Measurements from ENCODE around the gene ABCB9. TPM values are rescaled to one million over a fixed set of nuclear protein-coding genes. Genes with fewer than 3 reads are reported as not detected.

Gene ABCB9
- total and polyA plus RNA-seq, 2 donors: 1.8 to 2.1 TPM

DNA sequence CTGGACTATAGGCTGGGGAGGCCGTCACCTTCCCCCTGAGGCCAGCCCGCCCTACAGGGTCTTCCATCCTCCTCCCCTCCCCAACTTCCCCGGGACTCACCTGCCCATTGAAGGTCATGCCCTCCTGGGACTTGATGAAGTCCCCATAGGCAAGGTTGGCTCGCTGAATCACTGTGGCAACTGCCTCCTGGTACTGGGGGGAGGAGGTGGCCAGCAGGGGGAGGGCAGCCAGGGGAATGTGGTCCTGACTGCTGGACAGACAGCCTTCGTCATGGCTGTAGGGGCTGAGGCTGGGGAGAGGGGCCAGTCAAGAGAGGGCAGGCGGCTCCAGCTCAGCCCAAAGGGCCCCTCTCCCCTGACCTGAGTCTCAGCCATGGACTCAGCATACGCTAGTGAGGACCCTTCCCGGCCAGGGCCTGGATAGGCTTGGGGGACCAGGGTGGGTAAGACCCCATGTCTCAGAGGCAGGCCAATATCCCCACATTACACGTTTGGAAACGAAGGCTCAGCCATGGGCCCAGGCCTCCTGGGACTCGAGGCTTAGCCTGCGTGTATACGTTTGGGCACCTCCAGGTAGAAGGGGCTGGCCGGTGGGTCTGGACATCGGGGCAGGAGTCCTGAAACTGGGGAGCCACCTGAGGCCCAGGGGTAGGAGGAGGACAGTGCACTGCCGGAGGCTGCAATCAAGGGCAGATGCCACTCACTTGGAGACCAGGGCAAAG lies 30.5 kb upstream of the ABCB9 start:
- DNase-seq (ENCODE audit: low read depth in 6 of 9, low spot score in 9 of 9): no peak
- Histone ChIP-seq H3K27me3 (ENCODE audit: control insufficient read depth in 2 of 2, insufficient read depth in 1 of 2, low read length in 1 of 2) (no peaks in the 10 kb centered on the region), H3K4me1 (ENCODE audit: control insufficient read depth in 2 of 2, insufficient read depth in 2 of 2, low read length in 2 of 2) (peaks cover 2 to 4% of the 10 kb centered on the region in 2 donors), H3K9me3 (ENCODE audit: control insufficient read depth in 2 of 2, insufficient read depth in 1 of 2, low read length in 1 of 2) (peaks cover 1 to 8% of the 10 kb centered on the region in 2 donors), H3K27ac (ENCODE audit: low read depth in 1 of 2, low read length in 1 of 2) (no peak overlapping the region), H3K36me3 (ENCODE audit: control insufficient read depth in 2 of 2, insufficient read depth in 2 of 2, low read length in 1 of 2) (peaks cover 99% of the 10 kb centered on the region in 2 donors), H3K4me3 (ENCODE audit: low read length in 2 of 2) (no peak overlapping the region)
- WGBS: 98% methylated on average over 16 of the region's 16 CpGs

DNA sequence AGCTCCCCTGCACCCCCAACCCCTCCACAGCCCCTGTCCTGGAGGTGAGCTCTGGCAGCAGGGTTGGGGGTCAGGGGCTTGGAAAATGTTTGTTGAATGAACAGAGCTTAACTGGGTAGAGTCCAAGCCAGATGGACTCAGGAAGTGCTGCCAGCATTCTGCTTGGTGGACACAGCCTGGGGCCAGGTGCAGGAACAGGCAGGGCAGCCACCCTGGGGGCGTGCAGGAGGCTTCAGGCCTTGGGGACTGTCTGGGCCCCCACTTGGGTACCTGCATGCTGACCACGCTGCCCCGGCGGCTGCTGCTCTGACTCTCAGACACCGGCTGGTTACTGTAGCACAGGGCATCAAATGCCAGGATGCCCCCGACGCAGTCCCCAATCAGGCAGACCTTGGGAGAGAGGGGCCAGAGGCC lies 29.9 kb upstream of the ABCB9 start:
- no peak overlapping the region for H3K4me3 ChIP-seq (ENCODE audit: low read length in 2 of 2)
- H3K4me1 ChIP-seq (ENCODE audit: control insufficient read depth in 2 of 2, insufficient read depth in 2 of 2, low read length in 2 of 2): peaks cover 2 to 4% of the 10 kb centered on the region in 2 donors
- no peaks in the 10 kb centered on the region for H3K27me3 ChIP-seq (ENCODE audit: control insufficient read depth in 2 of 2, insufficient read depth in 1 of 2, low read length in 1 of 2)
- H3K9me3 ChIP-seq (ENCODE audit: control insufficient read depth in 2 of 2, insufficient read depth in 1 of 2, low read length in 1 of 2): peaks cover 1 to 8% of the 10 kb centered on the region in 2 donors
- peaks cover 99% of the 10 kb centered on the region in 2 donors for H3K36me3 ChIP-seq (ENCODE audit: control insufficient read depth in 2 of 2, insufficient read depth in 2 of 2, low read length in 1 of 2)
- DNase-seq (ENCODE audit: low read depth in 6 of 9, low spot score in 9 of 9): no peak
- over 99% methylated on average over 7 of the region's 7 CpGs for WGBS
- H3K27ac ChIP-seq (ENCODE audit: low read depth in 1 of 2, low read length in 1 of 2): no peak overlapping the region

DNA sequence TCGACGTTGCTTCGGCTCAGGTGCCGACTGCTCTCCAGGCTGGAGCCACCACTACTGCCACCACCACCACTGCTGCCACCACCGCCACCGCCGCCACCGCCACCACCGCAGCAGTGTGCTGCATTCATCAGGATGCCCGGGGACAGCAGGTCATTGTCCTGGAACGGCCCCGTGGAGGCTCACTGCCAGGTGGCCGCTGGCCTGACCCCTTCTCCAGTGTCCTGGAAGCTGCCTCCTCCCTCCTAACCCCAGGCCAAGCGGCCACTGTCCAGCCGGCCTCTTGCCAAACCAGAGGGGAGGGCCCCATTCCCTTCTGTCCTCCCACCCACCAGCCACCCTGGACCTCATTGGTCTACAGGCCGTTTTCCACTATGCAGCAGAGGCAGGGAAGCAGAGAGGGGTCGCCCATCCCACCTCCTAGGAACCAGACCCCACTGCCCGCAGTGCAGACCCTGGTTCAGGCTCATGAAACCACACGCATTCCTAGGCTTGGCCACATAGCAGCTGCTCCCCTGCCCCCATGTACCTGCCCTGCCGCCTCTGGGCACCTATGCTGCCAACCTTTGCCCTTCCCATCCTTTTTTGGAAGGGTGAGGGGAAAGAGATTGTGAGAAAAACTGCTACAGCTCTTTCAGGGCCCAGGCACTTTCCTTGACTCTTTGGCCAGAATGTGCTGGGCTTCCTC lies 29.4 kb upstream of the ABCB9 start:
- H3K4me1 ChIP-seq (ENCODE audit: control insufficient read depth in 2 of 2, insufficient read depth in 2 of 2, low read length in 2 of 2): peaks cover 2 to 4% of the 10 kb centered on the region in 2 donors
- 95% methylated on average over 20 of the region's 20 CpGs for WGBS
- H3K36me3 ChIP-seq (ENCODE audit: control insufficient read depth in 2 of 2, insufficient read depth in 2 of 2, low read length in 1 of 2): peaks cover 99% of the 10 kb centered on the region in 2 donors
- no peak for DNase-seq (ENCODE audit: low read depth in 6 of 9, low spot score in 9 of 9)
- no peaks in the 10 kb centered on the region for H3K27me3 ChIP-seq (ENCODE audit: control insufficient read depth in 2 of 2, insufficient read depth in 1 of 2, low read length in 1 of 2)
- H3K9me3 ChIP-seq (ENCODE audit: control insufficient read depth in 2 of 2, insufficient read depth in 1 of 2, low read length in 1 of 2): peaks cover 1 to 8% of the 10 kb centered on the region in 2 donors
- no peak overlapping the region for H3K4me3 ChIP-seq (ENCODE audit: low read length in 2 of 2)
- H3K27ac ChIP-seq (ENCODE audit: low read depth in 1 of 2, low read length in 1 of 2): no peak overlapping the region

DNA sequence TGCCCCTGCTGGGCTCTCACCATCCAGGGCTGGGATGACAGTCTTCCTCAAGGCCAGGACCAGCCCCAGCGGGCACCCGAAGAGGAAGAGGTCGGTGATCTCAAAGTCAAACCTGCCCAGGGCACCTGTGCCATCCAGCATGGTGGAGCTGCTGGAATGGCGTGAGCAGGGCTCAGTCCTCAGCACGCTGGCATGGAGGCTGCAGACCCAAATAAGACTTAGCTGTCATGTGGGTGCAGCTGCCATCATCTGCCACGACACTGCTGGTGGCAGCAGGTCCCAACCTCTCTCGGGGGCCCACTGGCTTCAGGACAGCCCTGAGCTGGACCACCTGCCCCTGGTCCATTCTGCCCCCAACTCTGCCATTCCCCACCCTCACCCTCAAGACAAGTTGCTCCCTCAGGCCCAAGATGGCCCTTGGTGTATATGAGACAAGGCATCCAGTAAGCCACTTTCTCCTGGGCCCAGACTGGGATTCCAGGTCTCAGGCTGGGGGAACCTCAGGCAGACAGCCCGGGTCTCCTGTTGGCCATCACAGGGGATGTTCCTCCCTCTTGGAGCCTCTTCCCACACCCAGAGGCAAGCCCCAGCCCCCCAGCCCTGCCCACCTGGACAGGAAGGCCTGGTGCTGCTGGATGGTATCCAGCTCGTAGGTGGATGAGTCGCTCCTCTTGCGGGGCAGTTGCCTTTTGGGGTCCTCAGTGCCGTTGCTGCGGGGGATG lies 28.7 kb upstream of the ABCB9 start:
- no peak for DNase-seq (ENCODE audit: low read depth in 6 of 9, low spot score in 9 of 9)
- Histone ChIP-seq H3K4me3 (ENCODE audit: low read length in 2 of 2) (no peak overlapping the region), H3K27me3 (ENCODE audit: control insufficient read depth in 2 of 2, insufficient read depth in 1 of 2, low read length in 1 of 2) (no peaks in the 10 kb centered on the region), H3K4me1 (ENCODE audit: control insufficient read depth in 2 of 2, insufficient read depth in 2 of 2, low read length in 2 of 2) (peaks cover 0 to 2% of the 10 kb centered on the region in 2 donors), H3K9me3 (ENCODE audit: control insufficient read depth in 2 of 2, insufficient read depth in 1 of 2, low read length in 1 of 2) (peaks cover 0 to 8% of the 10 kb centered on the region in 2 donors), H3K36me3 (ENCODE audit: control insufficient read depth in 2 of 2, insufficient read depth in 2 of 2, low read length in 1 of 2) (peaks cover 99% of the 10 kb centered on the region in 2 donors), H3K27ac (ENCODE audit: low read depth in 1 of 2, low read length in 1 of 2) (no peak overlapping the region)
- WGBS: 97% methylated on average over 13 of the region's 13 CpGs

DNA sequence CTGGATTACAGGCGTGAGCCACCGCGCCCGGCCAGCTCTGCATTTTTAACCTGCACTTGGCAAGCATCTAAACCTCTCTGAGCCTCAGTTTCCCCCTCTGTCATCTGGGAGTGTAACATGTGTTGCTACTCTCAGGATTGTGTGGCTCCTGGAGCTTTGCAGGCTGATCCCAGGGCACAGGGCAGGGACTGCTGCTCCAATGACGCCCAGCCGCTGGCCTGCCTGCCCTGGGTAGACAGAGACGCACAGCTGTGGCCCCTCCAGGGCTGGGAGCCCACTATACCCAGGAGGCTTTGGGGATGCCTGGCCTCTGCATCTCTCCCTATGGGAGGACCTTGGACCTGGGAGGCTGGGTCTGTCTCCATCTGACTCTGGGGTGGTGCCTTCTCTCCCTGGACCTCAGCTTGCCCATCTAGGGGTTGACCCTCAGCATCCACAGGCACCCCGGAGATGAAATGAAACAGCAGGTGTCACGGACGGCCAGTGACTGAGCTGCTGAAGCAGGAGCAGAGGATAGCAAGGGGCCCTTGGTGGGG lies 27.9 kb upstream of the ABCB9 start:
- Histone ChIP-seq H3K36me3 (ENCODE audit: control insufficient read depth in 2 of 2, insufficient read depth in 2 of 2, low read length in 1 of 2) (peaks cover 98 to 99% of the 10 kb centered on the region in 2 donors), H3K27ac (ENCODE audit: low read depth in 1 of 2, low read length in 1 of 2) (peak overlapping the region; percentile 11 to 33), H3K27me3 (ENCODE audit: control insufficient read depth in 2 of 2, insufficient read depth in 1 of 2, low read length in 1 of 2) (no peaks in the 10 kb centered on the region), H3K9me3 (ENCODE audit: control insufficient read depth in 2 of 2, insufficient read depth in 1 of 2, low read length in 1 of 2) (peaks cover 0 to 8% of the 10 kb centered on the region in 2 donors), H3K4me1 (ENCODE audit: control insufficient read depth in 2 of 2, insufficient read depth in 2 of 2, low read length in 2 of 2) (no peaks in the 10 kb centered on the region), H3K4me3 (ENCODE audit: low read length in 2 of 2) (no peak overlapping the region)
- no peak for DNase-seq (ENCODE audit: low read depth in 6 of 9, low spot score in 9 of 9)
- WGBS: 98% methylated on average over 10 of the region's 10 CpGs

DNA sequence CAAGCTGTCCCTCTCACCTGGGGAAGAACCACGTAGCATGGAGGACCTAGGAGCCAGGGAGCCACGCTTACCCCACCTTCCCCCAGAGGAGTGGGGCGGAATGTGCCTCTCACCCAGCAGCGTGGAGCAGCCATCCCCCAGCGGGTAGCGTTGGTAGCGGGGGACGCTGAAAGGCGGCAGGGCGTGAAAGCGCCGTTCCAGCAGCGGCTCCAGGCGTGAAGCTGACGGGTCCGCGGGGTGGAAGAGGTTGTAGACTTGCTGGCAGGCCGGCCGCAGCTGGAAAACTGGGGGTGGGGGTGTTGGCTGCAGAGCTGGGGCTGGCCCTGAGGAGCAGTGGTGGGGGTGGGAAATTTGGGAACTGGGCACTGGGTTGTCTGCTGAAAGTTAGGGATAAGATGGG lies 26.1 kb upstream of the ABCB9 start:
- peaks cover 0 to 8% of the 10 kb centered on the region in 2 donors for H3K9me3 ChIP-seq (ENCODE audit: control insufficient read depth in 2 of 2, insufficient read depth in 1 of 2, low read length in 1 of 2)
- H3K4me1 ChIP-seq (ENCODE audit: control insufficient read depth in 2 of 2, insufficient read depth in 2 of 2, low read length in 2 of 2): no peaks in the 10 kb centered on the region
- DNase-seq (ENCODE audit: low read depth in 6 of 9, low spot score in 9 of 9): no peak
- H3K36me3 ChIP-seq (ENCODE audit: control insufficient read depth in 2 of 2, insufficient read depth in 2 of 2, low read length in 1 of 2): peaks cover 99% of the 10 kb centered on the region in 2 donors
- no peak overlapping the region for H3K4me3 ChIP-seq (ENCODE audit: low read length in 2 of 2)
- WGBS: 93% methylated on average over 19 of the region's 19 CpGs
- H3K27ac ChIP-seq (ENCODE audit: low read depth in 1 of 2, low read length in 1 of 2): peak overlapping the region in 1 of 2 donors; percentile 32
- H3K27me3 ChIP-seq (ENCODE audit: control insufficient read depth in 2 of 2, insufficient read depth in 1 of 2, low read length in 1 of 2): no peaks in the 10 kb centered on the region

DNA sequence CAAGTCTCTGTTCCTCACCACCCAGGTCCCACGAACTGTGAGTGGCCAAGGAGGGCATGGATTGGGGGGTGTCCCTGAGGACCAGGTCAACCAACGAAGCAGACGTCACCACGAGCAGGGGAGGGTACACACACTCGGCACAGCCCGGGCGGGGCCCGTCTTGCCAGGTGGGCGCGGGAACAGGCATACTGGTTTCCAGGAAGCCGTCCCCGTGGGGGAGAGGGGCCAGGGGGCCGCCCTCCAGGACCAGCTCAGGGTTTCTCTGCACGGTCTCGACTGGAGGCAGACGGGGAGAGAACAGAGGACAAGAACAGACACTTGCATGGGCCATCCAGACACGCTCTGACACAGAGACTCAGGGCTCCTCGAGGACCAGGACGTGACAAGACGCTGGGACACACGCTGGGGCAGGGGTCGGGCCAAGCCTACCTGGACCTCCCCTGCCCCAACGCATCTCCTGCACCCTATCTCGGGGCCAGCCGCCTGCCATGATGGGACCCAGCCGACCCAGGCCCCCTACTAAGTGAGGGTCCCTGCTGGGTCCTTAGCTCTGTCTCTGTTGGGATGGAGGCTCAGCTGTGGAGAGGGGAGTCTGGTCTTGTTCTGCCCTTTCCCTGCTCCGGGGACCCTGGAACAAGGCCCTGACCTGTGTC lies 25.5 kb upstream of the ABCB9 start:
- Histone ChIP-seq H3K36me3 (ENCODE audit: control insufficient read depth in 2 of 2, insufficient read depth in 2 of 2, low read length in 1 of 2) (peaks cover 99% of the 10 kb centered on the region in 2 donors), H3K27ac (ENCODE audit: low read depth in 1 of 2, low read length in 1 of 2) (no peak overlapping the region), H3K4me1 (ENCODE audit: control insufficient read depth in 2 of 2, insufficient read depth in 2 of 2, low read length in 2 of 2) (no peaks in the 10 kb centered on the region), H3K27me3 (ENCODE audit: control insufficient read depth in 2 of 2, insufficient read depth in 1 of 2, low read length in 1 of 2) (no peaks in the 10 kb centered on the region), H3K9me3 (ENCODE audit: control insufficient read depth in 2 of 2, insufficient read depth in 1 of 2, low read length in 1 of 2) (peaks cover 0 to 5% of the 10 kb centered on the region in 2 donors), H3K4me3 (ENCODE audit: low read length in 2 of 2) (no peak overlapping the region)
- 96% methylated on average over 27 of the region's 27 CpGs for WGBS
- no peak for DNase-seq (ENCODE audit: low read depth in 6 of 9, low spot score in 9 of 9)

DNA sequence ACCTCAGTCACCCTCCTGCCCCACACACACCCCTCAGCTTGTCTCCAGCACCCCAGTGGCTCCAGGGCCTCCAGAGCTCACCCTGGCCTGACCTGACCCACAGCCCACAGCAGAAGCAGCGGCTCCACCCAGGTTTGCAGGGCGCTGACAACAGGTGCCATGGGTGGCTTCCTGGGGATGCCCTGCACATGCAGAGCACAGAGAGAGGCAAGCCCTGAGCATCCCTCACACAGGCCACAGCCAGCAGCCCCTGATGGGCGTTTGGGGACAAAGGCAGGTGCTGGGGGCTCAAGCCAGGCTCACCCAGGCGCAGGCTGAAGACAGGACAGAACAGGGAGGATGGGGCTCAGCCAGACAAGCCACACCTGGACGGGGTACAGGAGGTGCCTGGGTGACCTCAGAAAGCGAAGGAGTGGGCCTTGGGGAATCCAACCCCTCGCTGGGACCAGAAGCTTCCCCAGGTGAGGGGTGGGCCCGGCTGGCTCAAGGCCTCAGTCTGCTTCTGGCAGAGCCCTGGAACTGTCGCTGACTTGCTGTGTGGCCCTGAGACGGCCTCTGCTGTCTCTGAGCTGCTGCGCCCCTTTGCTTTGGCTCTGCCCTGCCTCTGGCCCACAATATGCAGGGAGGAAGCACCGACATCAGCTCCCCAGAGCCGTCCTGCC lies 24.8 kb upstream of the ABCB9 start:
- H3K4me1 ChIP-seq (ENCODE audit: control insufficient read depth in 2 of 2, insufficient read depth in 2 of 2, low read length in 2 of 2): no peaks in the 10 kb centered on the region
- 98% methylated on average over 13 of the region's 13 CpGs for WGBS
- H3K9me3 ChIP-seq (ENCODE audit: control insufficient read depth in 2 of 2, insufficient read depth in 1 of 2, low read length in 1 of 2): peaks cover 0 to 5% of the 10 kb centered on the region in 2 donors
- peaks cover 99% of the 10 kb centered on the region in 2 donors for H3K36me3 ChIP-seq (ENCODE audit: control insufficient read depth in 2 of 2, insufficient read depth in 2 of 2, low read length in 1 of 2)
- peak overlapping the region; percentile 20 to 26 for H3K27ac ChIP-seq (ENCODE audit: low read depth in 1 of 2, low read length in 1 of 2)
- no peak for DNase-seq (ENCODE audit: low read depth in 6 of 9, low spot score in 9 of 9)
- no peak overlapping the region for H3K4me3 ChIP-seq (ENCODE audit: low read length in 2 of 2)
- H3K27me3 ChIP-seq (ENCODE audit: control insufficient read depth in 2 of 2, insufficient read depth in 1 of 2, low read length in 1 of 2): no peaks in the 10 kb centered on the region

Measured in thymus (tissue), 11 donors.